H9 (cell line): Measurements from ENCODE around the gene CADPS. TPM values are rescaled to one million over a fixed set of nuclear protein-coding genes. Genes with fewer than 3 reads are reported as not detected.

Experiments
- DNase-seq: peaks from one replicate; pipeline ENCODE4 v3.0.0-alpha.2; 2017
- H2AFZ ChIP-seq: one replicate; pipeline ENCODE4 v1.6.1; 2013; ENCODE audit warnings: mild to moderate bottlenecking, low read length, control low read depth, moderate library complexity
- H2AK5ac ChIP-seq: 2 replicates; pipeline ENCODE4 v1.6.1; 2013; ENCODE audit warnings: low read length, control low read depth, mixed read lengths; ENCODE audit not compliant: insufficient read length
- H2BK120ac ChIP-seq: one replicate; pipeline ENCODE4 v1.6.1; 2013; ENCODE audit warnings: low read depth, mild to moderate bottlenecking, low read length, control low read depth, inconsistent platforms; ENCODE audit not compliant: poor library complexity, severe bottlenecking
- H2BK12ac ChIP-seq: 2 replicates; pipeline ENCODE4 v1.6.1; 2013; ENCODE audit warnings: low read length, control low read depth, mixed read lengths, low read depth; ENCODE audit not compliant: insufficient read length
- H2BK15ac ChIP-seq: 2 replicates; pipeline ENCODE4 v1.6.1; 2013; ENCODE audit warnings: low read depth, low read length, control low read depth
- H2BK20ac ChIP-seq: one replicate; pipeline ENCODE4 v1.6.1; 2013; ENCODE audit warnings: low read depth, mild to moderate bottlenecking, low read length, control low read depth, inconsistent platforms; ENCODE audit not compliant: poor library complexity, severe bottlenecking
- H2BK5ac ChIP-seq: 2 replicates; pipeline ENCODE4 v1.6.1; 2013; ENCODE audit warnings: low read length, control low read depth, mixed read lengths; ENCODE audit not compliant: insufficient read length
- H3K14ac ChIP-seq: 2 replicates; pipeline ENCODE4 v1.6.1; 2013; ENCODE audit warnings: low read length, control low read depth; ENCODE audit not compliant: insufficient read depth
- H3K18ac ChIP-seq: 2 replicates; pipeline ENCODE4 v1.6.1; 2013; ENCODE audit warnings: low read depth, mild to moderate bottlenecking, mixed read lengths, low read length, control low read depth; ENCODE audit not compliant: insufficient read length
- H3K23ac ChIP-seq: 2 replicates; pipeline ENCODE4 v1.6.1; 2013; ENCODE audit warnings: low read length, control low read depth, mixed read lengths, low read depth; ENCODE audit not compliant: insufficient read length
- H3K23me2 ChIP-seq: 2 replicates; pipeline ENCODE4 v1.6.1; 2013; ENCODE audit warnings: low read depth, mild to moderate bottlenecking, mixed read lengths, low read length, control low read depth; ENCODE audit not compliant: insufficient read length, poor library complexity, severe bottlenecking
- H3K27ac ChIP-seq: 2 replicates; pipeline ENCODE4 v1.5.1; 2013; ENCODE audit warnings: low read length, control low read depth, mixed read lengths, low read depth; ENCODE audit not compliant: insufficient read length
- H3K27me3 ChIP-seq: 2 replicates; pipeline ENCODE4 v1.6.1; 2013; ENCODE audit warnings: low read length, control low read depth, inconsistent platforms; ENCODE audit not compliant: insufficient read depth
- H3K4ac ChIP-seq: 2 replicates; pipeline ENCODE4 v1.6.1; 2013; ENCODE audit warnings: low read depth, mild to moderate bottlenecking, control low read depth, inconsistent platforms, low read length, moderate library complexity
- H3K4me1 ChIP-seq: 2 replicates; pipeline ENCODE4 v1.6.1; 2013; ENCODE audit warnings: low read length, control low read depth, inconsistent platforms; ENCODE audit not compliant: insufficient read depth
- H3K4me2 ChIP-seq: 2 replicates; pipeline ENCODE4 v1.6.1; 2013; ENCODE audit warnings: low read length, control low read depth, mixed read lengths; ENCODE audit not compliant: insufficient read length, insufficient read depth
- H3K56ac ChIP-seq: 2 replicates; pipeline ENCODE4 v1.6.1; 2013; ENCODE audit warnings: low read depth, mild to moderate bottlenecking, mixed read lengths, low read length, control low read depth; ENCODE audit not compliant: insufficient read length
- H3K79me1 ChIP-seq: 2 replicates; pipeline ENCODE4 v1.6.1; 2013; ENCODE audit warnings: low read depth, mild to moderate bottlenecking, moderate library complexity, low read length, control low read depth, inconsistent platforms; ENCODE audit not compliant: insufficient read depth, poor library complexity, severe bottlenecking
- H3K79me2 ChIP-seq: 2 replicates; pipeline ENCODE4 v1.6.1; 2013; ENCODE audit warnings: low read length, control low read depth, inconsistent platforms; ENCODE audit not compliant: insufficient read depth
- H3K9ac ChIP-seq: 2 replicates; pipeline ENCODE4 v1.6.1; 2013; ENCODE audit warnings: low read length, control low read depth, mixed read lengths; ENCODE audit not compliant: insufficient read length; ENCODE audit errors: extremely low read depth
- H3K9me3 ChIP-seq: one replicate; pipeline ENCODE4 v1.6.1; 2013; ENCODE audit warnings: low read depth, low read length, inconsistent platforms; ENCODE audit not compliant: control insufficient read depth
- H3T11ph ChIP-seq: one replicate; pipeline ENCODE4 v1.6.1; 2013; ENCODE audit warnings: mild to moderate bottlenecking, low read length, control low read depth, inconsistent platforms
- H4K20me1 ChIP-seq: one replicate; pipeline ENCODE4 v1.6.1; 2013; ENCODE audit not compliant: control insufficient read depth, insufficient read length, insufficient read depth
- H4K5ac ChIP-seq: 2 replicates; pipeline ENCODE4 v1.6.1; 2013; ENCODE audit warnings: low read depth, mild to moderate bottlenecking, mixed read lengths, low read length, control low read depth; ENCODE audit not compliant: insufficient read length
- H4K8ac ChIP-seq: replicated peaks from 2 replicates; pipeline ENCODE4 v1.6.1; 2013; ENCODE audit warnings: low read length, control low read depth, mixed read lengths, low read depth; ENCODE audit not compliant: insufficient read length
- H4K91ac ChIP-seq: 2 replicates; pipeline ENCODE4 v1.6.1; 2013; ENCODE audit warnings: low read depth, mild to moderate bottlenecking, moderate library complexity, mixed read lengths, low read length, control low read depth; ENCODE audit not compliant: insufficient read length
- H3K27ac Mint-ChIP-seq, 3 experiments: 2 replicates in 2 of 3; 3 replicates in 1 of 3; pipeline ENCODE4 v1.8.0; 2020 to 2021; ENCODE audit warnings: mixed read lengths in 3 of 3, mild to moderate bottlenecking in 1 of 3, moderate library complexity in 1 of 3
- H3K27me3 Mint-ChIP-seq: 2 replicates; pipeline ENCODE4 v1.8.0; 2021; ENCODE audit warnings: low read depth, mild to moderate bottlenecking, moderate library complexity, mixed read lengths
- H3K36me3 Mint-ChIP-seq, 3 experiments: 2 replicates in 2 of 3; 3 replicates in 1 of 3; pipeline ENCODE4 v1.8.0; 2020 to 2021; ENCODE audit warnings: low read depth in 3 of 3, mixed read lengths in 3 of 3; ENCODE audit not compliant: insufficient read depth in 1 of 3
- H3K4me1 Mint-ChIP-seq, 2 experiments: 2 replicates each; pipeline ENCODE4 v1.8.0; 2020; ENCODE audit warnings: mixed read lengths in 2 of 2
- H3K4me3 Mint-ChIP-seq, 2 experiments: 2 replicates in 1 of 2; 3 replicates in 1 of 2; pipeline ENCODE4 v1.8.0; 2020 to 2021; ENCODE audit warnings: mild to moderate bottlenecking in 2 of 2, mixed read lengths in 2 of 2, moderate library complexity in 1 of 2
- H3K9me3 Mint-ChIP-seq, 2 experiments: 2 replicates in 1 of 2; 3 replicates in 1 of 2; pipeline ENCODE4 v1.8.0; 2020; ENCODE audit warnings: mild to moderate bottlenecking in 2 of 2, mixed read lengths in 2 of 2, moderate library complexity in 1 of 2
- CTCF ChIP-seq: fragments of 200-600 bp; sonication (generic); conservative IDR thresholded peaks from 3 replicates; pipeline ENCODE4 v1.8.0; 2021; ENCODE audit warnings: antibody characterized with exemption, mild to moderate bottlenecking
- WGBS: extraction: QIAGEN DNeasy Blood & Tissue Kit; methylation state at CpG from one replicate; pipeline ENCODE4 v1.1.7; 2013; ENCODE audit warnings: missing lambda C conversion rate, low lambda C conversion rate, mixed read lengths; ENCODE audit not compliant: insufficient read length; ENCODE audit errors: extremely low coverage; 5-methylcytosine and 5-hydroxymethylcytosine counted together
- total RNA-seq: library from RNA; stranded (reverse); gene quantifications from 2 replicates; pipeline ENCODE4 v1.2.1, GENCODE V29; 2021

The CADPS gene
- total RNA-seq, 1 experiment from 2014 or later: 6.6 TPM

GRCh38 chr3:62781121-62781520 lies 94.1 kb downstream of the CADPS start:
- Mint-ChIP-seq H3K4me3 (no peak overlapping the region), H3K4me1 (peaks cover 11 to 12% of the 10 kb centered on the region in 2 experiments), H3K36me3 (no peaks in the 10 kb centered on the region; a peak in 1 of 7 replicates), H3K9me3 (no peaks in the 10 kb centered on the region), H3K27me3 (no peaks in the 10 kb centered on the region), H3K27ac (no peak overlapping the region)
- no peak overlapping the region for H2BK20ac ChIP-seq
- no peak overlapping the region for H4K91ac ChIP-seq
- no peak overlapping the region for H3K56ac ChIP-seq
- no peak overlapping the region for H3T11ph ChIP-seq
- no peak overlapping the region for H3K18ac ChIP-seq
- H3K4me2 ChIP-seq: no peak overlapping the region
- no peak overlapping the region for H4K5ac ChIP-seq
- H3K79me2 ChIP-seq: no peaks in the 10 kb centered on the region
- WGBS: no CpG with 5 or more reads among the region's 3 CpGs
- no peak overlapping the region for H3K4ac ChIP-seq
- no peak overlapping the region for H2BK12ac ChIP-seq
- TF ChIP-seq CTCF: no peak
- H2BK5ac ChIP-seq: no peak overlapping the region
- DNase-seq: no peak
- no peak overlapping the region for H3K23ac ChIP-seq
- H3K27me3 ChIP-seq: no peaks in the 10 kb centered on the region
- H3K23me2 ChIP-seq: no peaks in the 10 kb centered on the region
- H3K79me1 ChIP-seq: no peaks in the 10 kb centered on the region
- H2AFZ ChIP-seq: no peak overlapping the region
- H3K9ac ChIP-seq: no peak overlapping the region
- no peak overlapping the region for H3K27ac ChIP-seq
- no peak overlapping the region for H3K14ac ChIP-seq
- H2BK120ac ChIP-seq: no peak overlapping the region
- no peaks in the 10 kb centered on the region for H3K9me3 ChIP-seq
- H3K4me1 ChIP-seq: no peaks in the 10 kb centered on the region; the same call in 1 of the 2 replicates
- H2BK15ac ChIP-seq: no peak overlapping the region
- no peak overlapping the region for H4K8ac ChIP-seq
- H4K20me1 ChIP-seq: no peaks in the 10 kb centered on the region
- H2AK5ac ChIP-seq: no peak overlapping the region
